ENCODE data around the gene ZNF860.

DNA sequence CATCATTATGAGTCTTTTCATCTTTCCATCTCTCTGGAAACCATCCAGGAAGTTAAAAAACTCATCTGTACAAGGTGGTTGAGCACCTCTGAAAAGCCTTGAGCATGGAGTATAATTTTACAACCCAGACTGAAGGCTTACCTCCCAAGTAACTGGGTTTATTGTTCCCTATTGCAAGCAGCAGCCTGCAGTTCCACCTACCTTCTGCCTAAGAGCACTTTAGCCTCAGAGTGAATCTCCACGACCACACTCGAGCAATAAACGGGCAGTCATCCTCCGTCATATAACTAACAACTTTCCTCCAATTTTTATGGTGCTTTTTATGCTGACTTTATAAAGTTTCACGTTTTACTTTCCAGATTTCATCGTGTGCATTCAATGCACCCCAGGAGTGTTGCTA is 33.3 kb upstream of the ZNF860 start:
- no peak for TF ChIP-seq EP300 (IDR thresholded peaks at IDR 0.05; ENCODE audit: borderline replicate concordance in 1 of 2, low read depth in 1 of 2, low read length in 1 of 2)
- TF ChIP-seq, protein P1, sequence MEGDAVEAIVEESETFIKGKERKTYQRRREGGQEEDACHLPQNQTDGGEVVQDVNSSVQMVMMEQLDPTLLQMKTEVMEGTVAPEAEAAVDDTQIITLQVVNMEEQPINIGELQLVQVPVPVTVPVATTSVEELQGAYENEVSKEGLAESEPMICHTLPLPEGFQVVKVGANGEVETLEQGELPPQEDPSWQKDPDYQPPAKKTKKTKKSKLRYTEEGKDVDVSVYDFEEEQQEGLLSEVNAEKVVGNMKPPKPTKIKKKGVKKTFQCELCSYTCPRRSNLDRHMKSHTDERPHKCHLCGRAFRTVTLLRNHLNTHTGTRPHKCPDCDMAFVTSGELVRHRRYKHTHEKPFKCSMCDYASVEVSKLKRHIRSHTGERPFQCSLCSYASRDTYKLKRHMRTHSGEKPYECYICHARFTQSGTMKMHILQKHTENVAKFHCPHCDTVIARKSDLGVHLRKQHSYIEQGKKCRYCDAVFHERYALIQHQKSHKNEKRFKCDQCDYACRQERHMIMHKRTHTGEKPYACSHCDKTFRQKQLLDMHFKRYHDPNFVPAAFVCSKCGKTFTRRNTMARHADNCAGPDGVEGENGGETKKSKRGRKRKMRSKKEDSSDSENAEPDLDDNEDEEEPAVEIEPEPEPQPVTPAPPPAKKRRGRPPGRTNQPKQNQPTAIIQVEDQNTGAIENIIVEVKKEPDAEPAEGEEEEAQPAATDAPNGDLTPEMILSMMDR (IDR thresholded peaks at IDR 0.05) = no peak
- no peak for TF ChIP-seq RCOR1 (IDR thresholded peaks at IDR 0.05; ENCODE audit: low read length)
- TF ChIP-seq FOXM1 (IDR thresholded peaks at IDR 0.05; ENCODE audit: low read depth) = no peak
- TF ChIP-seq CHD2 (IDR thresholded peaks at IDR 0.05; ENCODE audit: low read length, partially characterized antibody) = no peak
- TF ChIP-seq MAX (IDR thresholded peaks at IDR 0.05; ENCODE audit: low read depth) = no peak
